Activated CD8-positive, alpha-beta T cell treated with anti-CD3 and anti-CD28 coated beads for 36 hours (primary cell): ENCODE measurements around the gene HSH2D. TPM values are rescaled to one million over a fixed set of nuclear protein-coding genes. Genes with fewer than 3 reads are reported as not detected.

Experiments
- ATAC-seq: fragments of 200-7000 bp; cut with Tn5 transposase; one replicate; pipeline ENCODE4 v1.10.0; 2021; ENCODE audit warnings: mild to moderate bottlenecking, moderate library complexity
- CTCF ChIA-PET: fragments of 350-600 bp; sonication (Branson Sonifier 250); formaldehyde crosslinking; loops from one replicate; lab custom pipeline; 2021; ENCODE audit warnings: antibody characterized with exemption; lab: Charles Lee
- POLR2A ChIA-PET: fragments of 350-600 bp; sonication (Branson Sonifier 250); formaldehyde crosslinking; loops from one replicate; lab custom pipeline; 2021; ENCODE audit warnings: antibody characterized with exemption; lab: Charles Lee
- DNase-seq: peaks from one replicate; pipeline ENCODE4 v3.0.0-alpha.2; 2020
- H3K27ac Mint-ChIP-seq: one replicate; pipeline ENCODE4 v1.8.0; 2021; ENCODE audit warnings: mild to moderate bottlenecking, mixed read lengths
- H3K27me3 Mint-ChIP-seq: one replicate; pipeline ENCODE4 v1.8.0; 2021; ENCODE audit warnings: mixed read lengths
- H3K36me3 Mint-ChIP-seq: one replicate; pipeline ENCODE4 v1.8.0; 2021; ENCODE audit warnings: low read depth, mixed read lengths
- H3K4me1 Mint-ChIP-seq: one replicate; pipeline ENCODE4 v1.8.0; 2021; ENCODE audit warnings: low read depth, mixed read lengths
- H3K4me3 Mint-ChIP-seq: one replicate; pipeline ENCODE4 v1.8.0; 2021; ENCODE audit warnings: mild to moderate bottlenecking, moderate library complexity, mixed read lengths
- H3K9me3 Mint-ChIP-seq: one replicate; pipeline ENCODE4 v1.8.0; 2021; ENCODE audit warnings: mixed read lengths
- CTCF ChIP-seq: fragments of 200-600 bp; IDR thresholded peaks from one replicate; pipeline ENCODE4 v1.8.0; 2022; ENCODE audit warnings: antibody characterized with exemption, mild to moderate bottlenecking
- intact Hi-C: fragments of 100-400 bp; cut with micrococcal nuclease; formaldehyde crosslinking; loops from one replicate; pipeline ENCODE4 v1.10.0; 2022
- total RNA-seq, 2 experiments: library from RNA; stranded (reverse); gene quantifications; one replicate each; pipeline ENCODE4 v1.2.3, GENCODE V29; 2021

Gene HSH2D
- total RNA-seq, 2 experiments from 2014 or later, result 23.5 to 25.5 TPM

GRCh38 chr19:16184665-16185122 is 41.2 kb downstream of the HSH2D start:
- TF ChIP-seq CTCF, result no peak
- DNase-seq, result no peak
- POLR2A ChIA-PET, result interaction anchor here (0.6 to 2.4 kb wide), 13 partner anchors 11 to 128 kb away, joined by 3 to 9 read pairs (median 4); no protein-coding TSS in a partner anchor
- H3K4me1 Mint-ChIP-seq, result peaks cover 22% of the 10 kb centered on the region
- ATAC-seq, result no peak
- H3K27ac Mint-ChIP-seq, result peak overlapping the region; percentile 95
- H3K36me3 Mint-ChIP-seq, result peaks cover 24% of the 10 kb centered on the region
- H3K27me3 Mint-ChIP-seq, result no peaks in the 10 kb centered on the region
- peak overlapping the region; percentile 100 for H3K4me3 Mint-ChIP-seq
- CTCF ChIA-PET, result interaction anchor here (0.5 to 3.5 kb wide), 20 partner anchors 10 to 555 kb away, joined by 3 to 48 read pairs (median 6); partner anchors contain the start of genes AP1M1, HSH2D and RAB8A
- no peaks in the 10 kb centered on the region for H3K9me3 Mint-ChIP-seq
- intact Hi-C loops, result no loop called here

DNA sequence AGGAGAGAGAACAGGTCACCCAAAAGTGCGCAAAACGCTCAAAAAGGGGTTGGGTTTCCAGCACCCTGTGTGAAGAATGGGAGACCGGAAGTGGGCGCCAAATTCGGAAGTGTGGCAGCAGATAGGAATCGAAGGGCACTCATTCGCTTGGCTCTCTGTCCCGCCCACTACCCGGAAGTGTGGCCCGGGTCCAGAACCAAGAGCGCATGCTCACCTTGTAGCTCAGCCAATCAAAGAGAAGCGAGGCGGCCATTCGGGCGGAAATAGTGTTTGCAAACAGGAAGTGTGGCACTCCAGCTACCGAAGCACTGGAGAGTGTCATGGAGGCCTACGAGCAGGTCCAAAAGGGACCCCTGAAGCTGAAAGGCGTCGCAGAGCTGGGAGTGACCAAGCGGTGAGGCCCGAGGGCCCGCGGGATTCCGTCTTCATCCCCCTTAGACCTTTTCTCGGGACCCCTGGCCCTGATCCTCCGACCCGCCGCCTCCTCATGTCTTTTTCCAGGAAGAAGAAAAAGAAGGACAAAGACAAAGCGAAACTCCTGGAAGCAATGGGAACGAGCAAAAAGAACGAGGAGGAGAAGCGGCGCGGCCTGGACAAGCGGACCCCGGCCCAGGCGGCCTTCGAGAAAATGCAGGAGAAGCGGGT is 41.8 kb downstream of the HSH2D start, which contains the start of gene FAM32A:
TSS of gene FAM32A (plus strand) at position 288 of the 645 bp plus-strand sequence. CDS start at position 321, 33 bp downstream.
- Mint-ChIP-seq H3K4me3 (peak within 1 kb of the TSS; percentile 100), H3K36me3 (peaks cover 30% of the 10 kb centered on the region), H3K9me3 (no peaks in the 10 kb centered on the region), H3K27ac (peak within 1 kb of the TSS; percentile 95), H3K27me3 (no peaks in the 10 kb centered on the region), H3K4me1 (peaks cover 22% of the 10 kb centered on the region)
- ATAC-seq (peak; percentile 97), DNase-seq (peak; percentile 100)
- TF ChIP-seq CTCF, result no peak
- POLR2A ChIA-PET, result interaction anchor here (0.6 to 2.4 kb wide), 18 partner anchors 11 to 143 kb away, joined by 3 to 9 read pairs (median 4); partner anchors contain the start of gene AP1M1
- intact Hi-C loops, result no loop called here
- CTCF ChIA-PET, result interaction anchor here (0.5 to 3.5 kb wide), 29 partner anchors 9 to 556 kb away, joined by 3 to 48 read pairs (median 4); partner anchors contain the start of genes AP1M1, HSH2D and RAB8A

DNA sequence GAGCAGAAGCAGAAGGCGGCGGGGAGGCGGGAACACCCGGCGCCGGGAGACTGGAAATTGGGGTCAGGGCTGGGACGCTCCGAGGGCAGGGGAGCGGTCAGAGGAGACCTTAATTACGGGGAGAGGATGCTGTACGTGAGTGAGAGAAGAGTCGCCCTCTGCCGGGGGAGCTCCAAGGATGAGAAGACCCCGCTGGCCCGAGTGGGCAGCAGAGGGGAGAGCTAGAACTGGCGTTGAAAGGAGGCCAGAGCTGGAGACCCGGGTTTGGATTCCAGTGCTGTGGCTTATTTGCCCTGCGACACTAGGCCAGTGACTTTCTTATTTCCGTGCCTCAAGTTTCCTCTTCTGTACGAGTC is 42.3 kb downstream of the HSH2D start:
- TF ChIP-seq CTCF, result peak; percentile 61

DNA sequence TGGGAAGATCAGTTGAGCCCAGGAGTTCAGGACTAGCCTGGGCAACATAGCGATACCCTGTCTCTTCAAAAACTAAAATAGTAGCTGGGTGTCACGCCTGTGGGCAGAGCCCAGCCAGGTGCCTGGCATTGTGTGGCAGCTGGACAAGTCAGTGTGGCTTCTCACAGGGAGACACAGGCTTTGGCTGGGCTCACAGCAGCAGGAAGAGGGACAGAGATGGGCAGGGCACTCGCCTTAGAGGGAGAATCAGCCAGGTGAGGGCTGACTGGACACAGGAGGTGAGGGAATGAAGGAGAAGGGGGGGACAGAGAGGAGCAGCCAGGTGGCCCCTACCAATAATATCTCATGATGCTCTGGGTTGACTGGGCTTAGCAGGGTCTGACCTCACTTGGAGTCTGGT is 45.0 kb downstream of the HSH2D start:
- no peak overlapping the region for H3K4me3 Mint-ChIP-seq
- peaks cover 17% of the 10 kb centered on the region for H3K4me1 Mint-ChIP-seq
- ChIA-PET CTCF (interaction anchor here (1.0 to 1.2 kb wide), 3 partner anchors 9 to 194 kb away, joined by 3 to 4 read pairs (median 4); partner anchors contain the start of gene AP1M1), POLR2A (interaction anchor here (1.7 kb wide), 1 partner anchor 9 kb away, joined by 5 read pairs; the partner anchor contains the start of gene AP1M1)
- ATAC-seq (no peak), DNase-seq (no peak)
- no peaks in the 10 kb centered on the region for H3K27me3 Mint-ChIP-seq
- intact Hi-C loops, result no loop called here
- no peaks in the 10 kb centered on the region for H3K9me3 Mint-ChIP-seq
- TF ChIP-seq CTCF, result no peak
- no peak overlapping the region for H3K27ac Mint-ChIP-seq
- H3K36me3 Mint-ChIP-seq, result peaks cover 35% of the 10 kb centered on the region

More for the DNA sequence above, 42.3 kb downstream of the HSH2D start:
- Mint-ChIP-seq H3K9me3 (no peaks in the 10 kb centered on the region), H3K27me3 (no peaks in the 10 kb centered on the region), H3K4me1 (peaks cover 22% of the 10 kb centered on the region), H3K27ac (peak overlapping the region; percentile 95), H3K4me3 (peak overlapping the region; percentile 100), H3K36me3 (peaks cover 30% of the 10 kb centered on the region)
- intact Hi-C loops, result no loop called here
- ChIA-PET POLR2A (interaction anchor here (0.6 to 2.4 kb wide), 17 partner anchors 10 to 144 kb away, joined by 3 to 9 read pairs (median 4); partner anchors contain the start of gene AP1M1), CTCF (interaction anchor here (0.6 to 3.5 kb wide), 30 partner anchors 8 to 556 kb away, joined by 3 to 48 read pairs (median 4); partner anchors contain the start of genes AP1M1, HSH2D and RAB8A)
- ATAC-seq (peak; percentile 13), DNase-seq (peak; percentile 80)
